Fibroblast of mammary gland (primary cell): ENCODE measurements around the gene ARFIP1.

Source experiments
- DNase-seq: peaks from one replicate; pipeline ENCODE4 v3.0.0-alpha.2; 2010; ENCODE audit warnings: low read depth
- H3K4me3 ChIP-seq: 2 replicates; pipeline ENCODE4 v1.5.1; 2011; ENCODE audit warnings: low read depth, mild to moderate bottlenecking, low read length, moderate library complexity; ENCODE audit not compliant: control insufficient read depth
- CTCF ChIP-seq: conservative IDR thresholded peaks from 2 replicates; pipeline ENCODE4 v1.5.1; 2011; ENCODE audit warnings: low read depth, low read length, inconsistent platforms; ENCODE audit not compliant: control insufficient read depth, insufficient read depth

Gene ARFIP1

GRCh38 chr4:152927737-152928136 is 148.0 kb downstream of the ARFIP1 start:
- no peak for TF ChIP-seq CTCF
- DNase-seq: no peak
- no peak overlapping the region for H3K4me3 ChIP-seq

GRCh38 chr4:152928286-152928685 is 148.5 kb downstream of the ARFIP1 start:
- no peak for DNase-seq
- H3K4me3 ChIP-seq: no peak overlapping the region
- no peak for TF ChIP-seq CTCF

- no peak for TF ChIP-seq CTCF
- no peak for DNase-seq
- H3K4me3 ChIP-seq: no peak overlapping the region
Observed at GRCh38 chr4:152929888-152930287, 150.1 kb downstream of the ARFIP1 start.

GRCh38 chr4:152935143-152935542 is 155.4 kb downstream of the ARFIP1 start:
- TF ChIP-seq CTCF: no peak
- H3K4me3 ChIP-seq: no peak overlapping the region
- DNase-seq: no peak

- TF ChIP-seq CTCF: no peak
- no peak for DNase-seq
- peak within 1 kb of the TSS; percentile 47 for H3K4me3 ChIP-seq
Observed at GRCh38 chr4:152935631-152936445, 156.1 kb downstream of the ARFIP1 start, which contains the start of gene FHDC1. FHDC1 (plus strand) TSS chr4:152936323; CDS start chr4:152943058, 6,735 bp downstream.

GRCh38 chr4:152936446-152937335 is 156.9 kb downstream of the ARFIP1 start:
- H3K4me3 ChIP-seq: peak overlapping the region; percentile 47
- DNase-seq: peak; percentile 21
- no peak for TF ChIP-seq CTCF
